LHCN-M2 (cell line): ENCODE data around the gene OSBP2. TPM values are rescaled to one million over a fixed set of nuclear protein-coding genes. Genes with fewer than 3 reads are reported as not detected.
"Not testable (repeated sequence)": the region's sequence is repeated elsewhere in the genome, so short reads cannot be mapped to it uniquely, and the experiment has no call there.

Source experiments
- DNase-seq: peaks from one replicate; pipeline ENCODE4 v3.0.0-alpha.2; 2012; ENCODE audit warnings: low read depth
- total RNA-seq: library from RNA; depleted of rRNA; stranded (reverse); fragments of >200 nt; gene quantifications from 2 replicates; pipeline ENCODE4 v1.2.3, GENCODE V29; 2014

OSBP2 gene
- total RNA-seq, 1 experiment from 2014 or later: 18.7 TPM

DNA sequence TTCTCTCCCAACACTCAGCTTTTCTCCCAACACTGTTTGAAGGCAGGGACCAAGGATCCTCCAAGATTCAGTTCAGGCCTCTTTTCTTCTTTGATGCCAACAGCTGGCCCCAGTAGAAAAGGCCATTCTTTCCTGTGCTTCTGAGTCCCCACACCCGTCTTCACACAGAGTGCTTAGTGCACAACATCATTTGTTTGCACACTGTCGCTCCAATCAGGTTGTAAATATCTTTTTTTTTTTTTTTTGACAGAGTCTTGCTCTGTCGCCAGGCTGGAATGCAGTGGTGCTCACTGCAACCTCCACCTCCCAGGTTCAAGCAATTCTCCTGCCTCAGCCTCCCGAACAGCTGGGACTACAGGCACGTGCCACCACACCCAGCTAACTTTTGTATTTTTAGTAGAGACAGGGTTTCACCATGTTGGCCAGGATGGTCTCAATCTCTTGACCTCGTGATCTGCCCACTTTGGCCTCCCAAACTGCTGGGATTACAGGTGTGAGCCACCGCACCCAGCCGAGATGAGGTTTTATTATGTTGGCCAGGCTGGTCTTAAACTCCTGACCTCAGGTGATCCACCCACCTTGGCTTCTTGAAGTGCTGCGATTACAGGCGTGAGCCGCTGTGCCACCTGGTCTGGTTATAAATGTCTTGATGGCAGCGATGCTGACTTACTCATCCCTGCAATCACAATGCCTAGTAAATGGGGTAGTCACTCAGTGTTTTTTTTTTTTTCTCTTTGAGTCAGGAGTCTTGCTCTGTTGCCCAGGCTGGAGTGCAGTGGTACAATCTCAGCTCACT, 14.6 kb upstream of the OSBP2 start:
- DNase-seq: not testable (repeated sequence)

DNA sequence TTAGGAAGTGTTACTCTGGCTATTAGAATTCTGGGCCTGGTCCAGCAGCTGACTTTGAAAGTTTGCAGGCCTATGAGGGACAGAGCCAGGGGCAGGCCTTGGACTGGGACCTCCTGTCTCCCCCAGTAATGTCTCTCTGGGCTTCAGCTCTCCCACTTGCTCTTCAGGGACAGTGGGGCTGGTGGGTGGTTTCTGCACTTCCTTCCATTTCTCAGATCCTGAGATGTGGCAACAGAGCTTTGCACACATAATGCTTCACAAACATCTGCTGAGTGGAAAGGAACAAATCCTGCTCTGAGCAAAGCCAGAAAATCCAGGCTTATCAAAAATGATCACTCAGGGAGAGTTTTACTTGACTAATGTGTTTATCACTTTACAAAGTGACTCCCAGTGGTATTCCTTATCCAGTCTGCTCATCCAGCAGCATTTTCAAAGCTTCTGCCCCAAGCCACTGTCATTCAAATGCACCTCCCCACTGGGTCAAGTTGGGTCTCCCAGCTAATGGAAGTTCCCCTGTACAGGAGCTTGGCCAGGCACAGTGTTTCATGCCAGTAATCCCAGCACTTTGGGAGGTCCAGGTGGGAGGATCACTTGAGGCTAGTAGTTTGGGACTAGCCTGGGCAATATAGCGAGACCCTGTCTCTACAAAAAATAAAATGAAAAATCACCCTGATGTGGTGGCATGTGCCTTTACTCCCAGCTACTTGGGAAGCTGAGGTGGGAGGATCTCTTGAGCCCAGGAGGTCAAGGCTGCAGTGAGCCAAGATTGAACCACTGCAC, 13.5 kb upstream of the OSBP2 start:
- DNase-seq: no peak

DNA sequence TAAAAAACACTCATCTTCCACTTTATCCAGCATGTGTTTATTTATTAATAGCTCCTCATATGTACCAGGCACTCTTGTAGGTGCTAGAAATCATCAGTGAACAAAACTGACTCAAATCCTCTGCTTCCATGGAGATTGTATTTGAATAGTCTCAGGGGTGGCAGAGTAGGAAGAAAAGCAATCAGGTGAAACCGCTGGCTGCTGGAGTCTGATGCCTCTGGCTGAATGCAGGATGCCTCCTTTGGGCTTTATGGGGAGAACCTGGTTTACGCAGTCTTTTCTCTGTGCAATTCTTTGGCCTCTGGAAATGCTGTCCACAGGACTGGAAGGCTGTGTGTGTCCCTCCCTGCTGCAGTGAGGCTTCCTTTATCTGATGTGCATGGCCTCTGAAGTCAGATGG, 12.8 kb upstream of the OSBP2 start:
- no peak for DNase-seq

DNA sequence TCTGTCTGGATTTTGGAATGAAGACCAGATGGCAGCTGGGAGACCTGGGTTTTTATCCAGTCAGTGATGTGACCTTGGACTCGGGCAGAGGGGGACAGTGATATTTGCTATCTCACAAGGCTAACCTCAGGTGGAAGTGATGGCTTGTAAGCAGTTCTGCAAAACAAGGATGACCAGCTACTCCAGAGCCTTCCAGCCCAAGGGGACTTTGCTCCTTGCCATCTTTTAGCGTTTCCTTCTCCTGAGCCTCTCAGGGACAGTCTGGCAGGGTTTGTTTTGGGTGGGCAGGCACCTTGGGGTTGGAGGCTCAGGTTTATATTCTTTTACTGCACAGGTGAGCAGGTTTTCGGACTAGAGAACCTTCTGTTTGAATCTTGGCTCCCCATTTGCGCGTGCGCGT, 9.5 kb upstream of the OSBP2 start:
- no peak for DNase-seq

DNA sequence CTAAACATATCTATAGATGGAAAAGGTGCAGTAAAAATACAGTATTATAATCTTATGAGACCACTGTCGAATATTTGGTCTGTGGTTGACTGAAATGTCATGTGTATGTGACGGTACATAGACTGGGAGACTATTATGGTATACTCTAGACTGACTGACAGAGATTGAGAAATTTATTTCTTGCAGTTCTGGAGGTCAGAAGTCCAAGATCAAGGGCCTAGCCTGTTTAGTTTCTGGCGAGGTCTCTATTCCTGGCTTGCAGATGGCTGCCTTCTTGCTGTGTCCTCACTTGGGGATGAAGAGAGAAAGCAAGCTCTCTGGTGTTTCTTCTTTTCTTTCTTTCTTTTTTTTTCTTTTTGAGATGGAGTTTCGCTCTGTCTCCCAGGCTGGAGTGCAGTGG, 7.3 kb upstream of the OSBP2 start:
- DNase-seq: no peak

DNA sequence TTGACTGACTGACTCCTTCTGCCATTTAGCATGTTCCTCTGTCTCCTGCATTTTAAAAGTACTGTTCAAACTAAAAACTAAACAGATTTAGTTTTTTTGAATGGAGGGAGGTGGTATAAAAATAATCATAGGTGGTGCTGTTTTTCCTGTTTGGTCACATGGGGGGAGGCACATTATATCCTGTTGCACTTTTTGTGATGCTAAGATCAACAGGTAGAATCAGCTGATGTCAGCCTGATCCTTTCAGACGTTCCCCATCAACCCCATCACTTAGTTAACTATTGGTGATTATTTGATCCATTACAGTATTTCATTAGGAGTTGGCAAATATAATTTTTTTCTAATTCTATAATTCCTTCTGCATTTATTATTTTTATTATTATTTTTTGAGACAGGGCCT, 5.1 kb upstream of the OSBP2 start:
- no peak for DNase-seq

DNA sequence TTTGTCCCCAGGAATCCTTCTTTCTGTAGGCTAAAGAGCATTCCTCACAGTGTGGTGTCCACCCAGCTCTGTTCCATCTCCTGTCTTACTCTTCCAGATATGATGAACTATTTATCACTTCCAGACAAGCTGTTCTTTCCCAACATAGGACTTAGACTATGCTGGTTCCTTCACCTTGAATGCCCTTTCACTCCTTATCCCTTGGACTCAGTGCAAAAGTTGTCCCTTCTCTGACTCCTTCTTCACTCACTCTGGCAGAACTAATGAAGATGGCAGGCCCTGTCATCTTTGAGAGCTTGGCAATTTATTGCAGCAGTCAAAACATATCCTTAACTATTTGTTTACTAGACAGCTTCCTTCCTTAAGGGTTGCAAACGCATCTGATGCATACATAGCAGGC, 3.5 kb upstream of the OSBP2 start:
- no peak for DNase-seq

DNA sequence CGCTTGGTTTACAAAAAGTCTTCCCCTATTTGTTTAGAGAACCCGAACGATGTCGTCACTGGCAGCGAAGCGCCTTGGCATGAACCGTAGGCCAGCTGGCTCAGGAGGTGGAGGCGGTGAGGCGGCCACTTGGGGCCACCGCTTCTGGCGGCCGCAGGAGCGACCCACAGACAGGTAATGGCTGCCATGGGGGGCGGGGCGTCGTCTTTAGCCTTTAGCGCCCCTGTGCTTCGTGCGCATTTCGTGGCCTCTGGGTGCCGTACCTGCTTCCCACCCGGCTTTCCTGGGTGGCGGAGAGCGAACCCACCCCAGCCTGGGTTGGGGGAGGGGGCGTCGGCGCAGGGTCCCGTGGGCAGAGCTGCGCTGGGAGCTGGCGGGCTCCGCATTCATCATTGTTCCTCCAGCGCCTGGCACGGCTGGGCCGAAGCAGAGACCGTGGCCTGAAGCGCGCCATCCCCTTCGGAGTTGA, 469 bp upstream of the OSBP2 start:
- no peak for DNase-seq

DNA sequence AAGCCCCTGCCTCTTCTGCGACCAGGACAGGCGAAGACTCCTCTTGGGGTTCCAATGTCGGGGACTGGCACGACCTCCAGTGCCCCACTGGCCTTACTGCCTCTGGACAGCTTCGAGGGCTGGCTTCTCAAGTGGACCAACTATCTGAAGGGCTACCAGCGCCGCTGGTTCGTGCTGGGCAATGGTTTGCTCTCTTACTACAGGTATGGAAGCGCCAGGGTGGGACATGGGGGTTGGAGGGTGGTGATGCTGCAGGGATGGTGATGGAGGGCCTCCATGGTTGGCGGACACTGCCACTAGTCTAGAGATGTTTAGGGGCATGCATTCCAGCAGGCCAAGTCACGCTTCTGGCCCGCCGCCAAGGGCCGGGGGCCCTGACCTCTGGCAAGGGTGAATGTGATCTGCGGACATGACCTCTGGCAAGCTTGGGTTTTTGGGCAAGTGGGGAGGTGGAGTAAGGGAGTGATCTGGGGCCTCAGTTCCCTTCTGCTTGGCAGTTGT, 727 bp downstream of the OSBP2 start:
- no peak for DNase-seq

DNA sequence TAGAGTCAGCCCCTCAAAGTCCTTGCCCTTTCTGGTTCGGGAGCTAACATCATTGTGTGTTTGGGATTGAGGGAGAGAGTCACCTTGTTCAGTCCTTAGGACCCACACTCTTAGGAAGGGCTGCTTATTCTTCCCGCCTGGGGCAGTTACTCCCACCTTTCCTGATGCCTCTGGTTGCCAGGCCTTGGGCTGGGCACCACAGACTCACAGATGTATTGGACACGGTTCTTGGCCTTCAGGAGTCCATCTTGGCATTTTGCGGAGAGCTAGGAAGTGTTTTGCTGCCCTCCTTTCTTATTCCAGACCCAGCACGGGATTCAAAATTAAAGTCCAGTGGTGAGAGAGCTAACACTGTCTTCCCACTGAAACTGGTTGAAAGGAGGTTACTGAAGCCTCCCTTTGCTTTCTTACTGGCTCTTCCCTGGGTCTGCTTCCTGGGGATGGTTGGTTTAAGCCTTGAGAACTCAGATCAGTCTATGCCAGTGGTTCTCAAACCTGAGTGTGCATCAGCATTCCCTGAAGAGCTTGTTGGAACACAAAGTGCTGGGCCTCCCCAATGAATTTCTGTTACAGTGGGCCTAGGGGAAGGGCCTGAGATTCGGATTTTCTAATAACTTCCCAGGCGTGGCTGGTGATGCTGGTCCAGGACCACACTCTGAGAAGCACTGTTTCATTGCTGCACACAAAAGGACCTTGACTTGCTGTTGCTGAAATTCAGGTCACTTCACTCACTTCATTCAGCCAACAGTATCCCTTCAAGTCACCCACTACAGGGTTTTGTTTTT, 1.4 kb downstream of the OSBP2 start:
- no peak for DNase-seq

DNA sequence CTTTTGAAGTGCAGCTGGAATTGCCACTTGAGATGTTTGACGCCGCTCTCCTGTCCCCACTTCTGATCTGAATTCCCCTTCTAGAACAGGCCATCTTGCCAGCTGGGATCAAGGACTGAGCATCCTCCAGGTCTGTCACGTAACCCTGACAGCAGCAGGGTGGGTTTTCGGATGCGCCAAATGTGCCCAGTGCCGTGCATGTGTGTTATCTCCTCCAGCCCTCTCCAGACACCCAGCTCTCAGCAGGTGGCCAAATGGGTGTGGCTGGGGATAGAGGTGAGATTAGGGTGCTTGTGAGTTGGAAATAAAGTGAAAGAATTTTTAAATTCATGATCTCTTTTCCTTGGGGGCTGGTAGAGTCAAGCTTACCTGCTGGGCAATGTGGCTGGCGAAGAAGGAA, 3.3 kb downstream of the OSBP2 start:
- no peak for DNase-seq

DNA sequence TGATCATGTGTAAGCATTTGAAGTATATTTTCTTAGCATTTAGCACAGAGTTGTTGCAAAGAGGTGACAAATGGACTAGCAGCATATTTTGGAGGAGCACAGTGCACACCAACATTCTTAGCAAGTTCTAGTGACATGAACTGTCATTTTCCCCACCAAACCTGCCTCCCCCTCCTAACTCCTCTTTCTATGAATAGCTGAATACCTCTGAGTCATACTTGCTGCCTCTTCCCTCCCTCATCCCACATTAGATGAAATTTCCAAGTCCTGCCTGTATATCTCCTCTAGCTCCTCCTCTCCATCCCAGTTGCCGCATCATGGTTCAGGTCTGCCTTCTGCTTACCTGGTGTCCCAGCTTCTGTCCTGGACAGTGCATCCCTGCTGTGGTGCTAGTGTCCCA, 7.2 kb downstream of the OSBP2 start:
- DNase-seq: peak; percentile 57

DNA sequence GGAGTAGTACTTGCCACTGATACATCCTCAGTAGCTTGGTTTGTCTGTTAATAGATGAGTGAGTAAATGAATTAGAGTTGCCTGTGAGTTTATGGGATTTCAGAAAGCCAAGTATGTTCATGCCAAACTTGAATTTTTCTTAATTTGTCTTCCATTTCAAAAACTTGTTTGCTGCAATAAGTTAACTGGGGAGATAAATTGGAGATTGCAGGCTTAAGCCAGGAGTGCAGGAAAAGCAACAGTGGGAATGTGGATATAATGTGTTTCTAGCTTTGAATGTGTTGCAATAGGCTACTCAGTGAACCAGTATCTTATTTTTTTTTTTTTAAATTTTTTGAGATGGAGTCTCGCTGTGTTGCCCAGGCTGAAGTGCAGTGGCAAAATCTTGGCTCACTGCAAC, 8.2 kb downstream of the OSBP2 start:
- no peak for DNase-seq

DNA sequence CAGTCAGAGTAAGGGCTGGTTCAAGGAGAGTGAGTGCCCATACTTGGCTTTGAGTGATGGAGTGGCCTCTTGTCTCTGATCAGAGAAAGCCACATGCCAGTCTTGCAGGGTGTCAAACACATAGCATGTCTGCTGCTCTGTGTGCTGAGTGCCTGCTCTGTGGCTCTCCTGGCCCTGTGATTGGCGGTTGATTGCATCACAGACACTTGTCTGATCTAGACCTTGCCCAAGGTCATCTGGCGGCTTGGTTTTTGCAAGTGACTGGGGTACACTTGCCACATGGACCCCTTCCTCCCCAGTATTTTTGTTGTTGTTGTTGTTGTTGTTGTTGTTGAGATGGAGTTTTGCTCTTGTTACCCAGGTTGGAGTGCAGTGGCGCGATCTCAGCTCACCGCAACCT, 10.3 kb downstream of the OSBP2 start:
- no peak for DNase-seq

DNA sequence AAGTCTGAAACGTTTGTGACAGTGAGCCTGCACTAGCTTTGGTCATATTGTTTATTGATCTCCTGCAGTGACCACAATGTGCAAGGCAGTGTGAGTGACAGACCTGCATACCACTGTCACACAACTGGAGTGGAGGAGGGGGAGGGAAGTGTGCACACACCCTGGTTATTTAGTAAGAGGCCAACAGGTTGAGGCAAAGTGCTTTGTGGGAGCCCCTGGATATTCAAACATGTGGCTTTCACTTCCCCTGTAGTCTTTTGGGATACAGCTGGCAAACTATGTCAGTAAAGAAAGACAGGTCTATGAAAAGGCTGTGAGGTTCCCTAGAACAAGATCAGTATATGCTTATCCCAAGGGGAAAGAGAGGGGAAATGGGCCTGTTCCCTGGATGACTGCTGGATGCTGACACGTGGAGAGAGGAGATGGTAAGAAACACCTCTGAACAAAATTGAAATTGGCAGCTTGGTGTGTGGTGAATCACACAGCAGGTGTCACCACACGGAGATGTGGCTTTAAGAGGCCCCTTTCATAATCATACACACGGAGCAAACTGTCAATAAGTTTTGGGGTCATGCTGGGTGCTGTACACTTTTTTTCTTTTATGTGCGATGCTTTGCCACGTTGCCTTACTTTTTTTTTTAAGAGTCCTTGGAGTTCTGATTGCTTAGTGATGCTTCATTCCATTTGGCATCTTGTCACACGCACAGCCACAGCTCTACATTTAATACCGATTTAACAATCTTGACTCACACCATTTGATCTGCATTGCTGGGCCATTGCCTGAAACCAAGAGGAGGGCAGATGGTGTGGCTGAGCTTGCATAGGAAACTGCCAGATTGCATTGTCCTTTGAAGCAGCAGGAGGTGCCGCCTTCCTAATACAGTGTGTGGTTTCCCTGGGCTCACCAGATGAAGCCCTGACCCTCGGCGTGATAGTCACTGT, 11.3 kb downstream of the OSBP2 start:
- DNase-seq: peak; percentile 95

DNA sequence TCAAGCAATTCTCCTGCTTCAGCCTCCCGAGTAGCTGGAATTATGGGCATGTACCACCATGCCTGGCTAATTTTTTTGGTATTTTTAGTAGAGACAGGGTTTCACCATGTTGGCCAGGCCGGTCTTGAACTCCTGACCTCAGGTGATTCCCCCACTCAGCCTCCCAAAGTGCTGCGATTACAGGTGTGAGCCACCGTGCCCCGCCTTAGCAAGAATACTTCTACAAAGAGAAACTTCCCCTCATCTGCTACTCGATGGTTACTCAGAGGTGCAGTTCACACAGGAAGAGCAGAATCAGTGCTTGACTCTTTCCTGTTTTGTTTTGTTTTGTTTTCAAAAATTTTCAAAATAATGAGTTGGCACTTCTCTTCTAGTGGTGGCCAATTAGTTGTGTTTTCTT, 15.3 kb downstream of the OSBP2 start:
- DNase-seq: not testable (repeated sequence)

DNA sequence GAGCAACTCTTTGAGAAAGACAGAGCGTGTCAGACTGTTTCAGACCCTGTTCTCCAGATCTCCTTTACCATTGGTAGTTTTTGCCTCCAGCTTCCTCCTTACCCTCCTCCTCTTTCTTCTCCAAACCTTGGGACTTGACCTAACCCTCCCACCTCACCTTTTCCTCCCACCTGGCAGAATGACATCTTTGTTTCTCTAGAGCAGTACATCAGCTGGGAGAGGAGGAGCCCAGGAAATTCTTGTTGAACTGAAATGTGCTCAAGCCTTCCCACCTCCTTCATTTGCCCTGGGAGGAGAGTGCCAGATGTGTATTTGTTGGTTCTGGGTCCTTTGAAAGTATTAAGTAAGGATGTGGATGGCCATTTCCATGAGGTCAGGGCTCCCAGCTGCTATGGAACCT, 17.4 kb downstream of the OSBP2 start:
- no peak for DNase-seq

DNA sequence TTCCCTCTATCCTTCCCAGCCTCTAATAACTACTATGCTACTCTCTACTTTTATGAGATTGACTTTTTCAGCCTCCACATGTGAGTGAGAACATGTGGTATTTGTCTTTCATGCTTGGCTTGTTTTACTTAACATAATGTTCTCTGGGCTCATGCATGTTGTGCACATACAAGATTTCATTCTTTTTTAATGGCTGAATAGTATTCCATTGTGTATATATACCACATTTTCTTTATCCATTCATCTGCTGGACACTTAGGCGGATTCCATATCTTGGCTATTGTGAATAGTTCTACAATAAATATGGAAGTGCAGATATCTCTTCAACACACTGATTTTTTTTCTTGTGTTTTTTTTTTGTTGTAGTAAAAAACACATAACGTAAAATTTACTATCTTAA, 19.4 kb downstream of the OSBP2 start:
- DNase-seq: no peak

DNA sequence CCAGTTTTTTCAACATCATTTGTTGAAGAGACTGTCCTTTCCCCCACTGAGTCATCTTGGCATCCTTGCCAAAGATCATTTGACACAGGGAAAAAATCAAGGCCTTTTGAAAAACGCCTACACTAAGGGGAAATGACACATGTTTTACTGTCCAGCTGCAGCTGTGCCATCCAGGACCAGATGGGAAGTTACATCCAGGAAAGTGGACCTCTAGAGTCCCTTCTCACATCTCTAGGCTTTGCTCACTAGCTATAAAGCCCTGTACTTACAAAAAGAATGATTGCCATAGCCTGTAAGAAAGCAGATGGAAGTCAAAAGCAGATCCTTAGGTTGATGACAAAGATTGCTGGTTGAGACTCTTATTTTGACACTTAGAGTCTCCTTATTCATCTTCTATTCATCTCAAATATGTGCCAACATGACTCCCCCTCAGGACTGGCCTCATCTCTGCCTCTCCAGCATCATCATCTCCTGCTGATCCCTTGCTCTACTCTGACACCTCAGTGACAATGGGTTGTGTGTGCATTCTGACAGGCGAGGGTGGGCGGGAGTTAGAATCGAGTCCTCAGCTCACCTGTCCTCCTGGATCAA, 22.8 kb downstream of the OSBP2 start:
- peak; percentile 98 for DNase-seq

DNA sequence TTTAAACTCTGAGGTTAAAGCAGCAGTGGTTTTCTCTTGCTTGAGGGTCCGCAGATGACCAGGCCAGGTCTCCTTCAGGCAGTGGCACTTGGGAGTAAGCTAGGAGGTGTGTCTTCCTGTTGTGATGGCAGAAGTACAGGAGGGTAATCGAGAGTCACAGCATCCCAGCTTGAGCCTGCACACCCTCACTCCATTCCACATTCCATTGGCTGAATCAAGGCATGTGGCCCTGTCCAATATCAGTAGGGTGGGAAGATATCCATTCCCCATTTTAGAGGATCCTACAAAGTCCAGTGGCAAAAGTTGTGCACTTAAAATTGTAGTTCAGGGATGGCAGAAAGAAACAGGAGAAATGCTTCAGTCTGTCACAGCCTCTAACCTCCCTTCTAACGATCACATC, 23.3 kb downstream of the OSBP2 start:
- no peak for DNase-seq

DNA sequence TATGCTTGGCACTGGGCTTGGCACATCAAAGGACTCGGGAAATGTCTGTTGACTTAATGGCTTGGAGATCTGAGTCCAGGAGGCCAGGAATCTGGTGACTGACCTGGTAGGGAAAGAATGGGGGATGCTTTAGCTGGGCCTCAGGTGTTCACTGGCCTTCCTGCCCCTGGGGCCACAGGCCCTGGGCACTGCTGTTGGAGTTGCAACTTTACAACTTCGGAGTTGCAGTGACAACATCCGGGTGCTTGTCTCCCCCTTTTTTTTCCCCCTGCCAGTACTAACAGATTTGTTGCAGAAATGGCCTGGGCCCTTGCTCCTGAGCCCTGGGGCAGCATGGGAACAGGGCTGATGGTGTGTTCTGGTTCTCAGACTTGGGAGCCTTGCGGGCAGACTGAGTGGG, 23.8 kb downstream of the OSBP2 start:
- DNase-seq: no peak
